MCF 10A (cell line): ENCODE data around the gene CDRT4. TPM values are rescaled to one million over a fixed set of nuclear protein-coding genes. Genes with fewer than 3 reads are reported as not detected.

Experiments used
- BruUV-seq: library from RNA; stranded (reverse); fragments of 400-500 nt; replicated peaks from 2 replicates; lab custom pipeline; 2021; lab: Mats Ljungman, UMichigan
- CTCF ChIA-PET: fragments of 300-600 bp; sonication (Branson Sonifier 250); formaldehyde crosslinking; extraction: SDS; loops from one replicate; lab custom pipeline; 2021; ENCODE audit warnings: antibody characterized with exemption, inconsistent platforms; lab: Yijun Ruan, JAX
- POLR2A ChIA-PET: fragments of 300-600, 350-650 bp; sonication (Branson Sonifier 250); formaldehyde crosslinking; extraction: SDS; loops from one replicate; lab custom pipeline; 2020; ENCODE audit warnings: antibody characterized with exemption, inconsistent platforms; lab: Yijun Ruan, JAX
- DNase-seq: peaks from one replicate; pipeline ENCODE4 v3.0.0-alpha.2; 2018; ENCODE audit not compliant: unreplicated experiment
- H3K27ac Mint-ChIP-seq: one replicate; pipeline ENCODE4 v1.8.0; 2022; ENCODE audit warnings: mild to moderate bottlenecking, low read depth, mixed read lengths; ENCODE audit not compliant: unreplicated experiment
- H3K27me3 Mint-ChIP-seq: one replicate; pipeline ENCODE4 v1.8.0; 2022; ENCODE audit warnings: mixed read lengths; ENCODE audit not compliant: insufficient read depth, unreplicated experiment
- H3K36me3 Mint-ChIP-seq: one replicate; pipeline ENCODE4 v1.8.0; 2022; ENCODE audit warnings: mild to moderate bottlenecking, moderate library complexity, mixed read lengths; ENCODE audit not compliant: insufficient read depth, unreplicated experiment
- H3K4me1 Mint-ChIP-seq: one replicate; pipeline ENCODE4 v1.8.0; 2022; ENCODE audit warnings: mixed read lengths; ENCODE audit not compliant: insufficient read depth, unreplicated experiment
- H3K4me3 Mint-ChIP-seq: one replicate; pipeline ENCODE4 v1.8.0; 2022; ENCODE audit warnings: mild to moderate bottlenecking, moderate library complexity, mixed read lengths; ENCODE audit not compliant: unreplicated experiment
- H3K9me3 Mint-ChIP-seq: one replicate; pipeline ENCODE4 v1.8.0; 2022; ENCODE audit warnings: mixed read lengths; ENCODE audit not compliant: unreplicated experiment
- CTCF ChIP-seq: fragments of 200-600 bp; IDR thresholded peaks from one replicate; pipeline ENCODE4 v1.8.0; 2022; ENCODE audit warnings: antibody characterized with exemption, mild to moderate bottlenecking; ENCODE audit not compliant: unreplicated experiment
- intact Hi-C: fragments of 100-400 bp; cut with micrococcal nuclease; formaldehyde crosslinking; loops from 2 replicates; pipeline ENCODE4 v1.14.1; 2022
- total RNA-seq: library from RNA; stranded (reverse); gene quantifications from 2 replicates; pipeline ENCODE4 v1.2.3, GENCODE V29; 2022

CDRT4 gene
- total RNA-seq, 1 experiment from 2014 or later = 11.3 TPM

- no peak for TF ChIP-seq CTCF
- Mint-ChIP-seq H3K27me3 (no peaks in the 10 kb centered on the region), H3K27ac (no peak overlapping the region), H3K9me3 (no peaks in the 10 kb centered on the region), H3K4me1 (peaks cover 6% of the 10 kb centered on the region), H3K4me3 (no peak overlapping the region), H3K36me3 (peaks cover 6% of the 10 kb centered on the region)
- intact Hi-C loops = no loop called here
- POLR2A ChIA-PET = no interaction called here
- BruUV-seq = no TSS peak
- CTCF ChIA-PET = no interaction called here
- DNase-seq = no peak
Measured at GRCh38 chr17:15483431-15483830, 16.0 kb upstream of the CDRT4 start.

- BruUV-seq = no TSS peak
- Mint-ChIP-seq H3K4me3 (no peak overlapping the region), H3K27me3 (no peaks in the 10 kb centered on the region), H3K4me1 (peaks cover 6% of the 10 kb centered on the region), H3K27ac (no peak overlapping the region), H3K9me3 (no peaks in the 10 kb centered on the region), H3K36me3 (peaks cover 6% of the 10 kb centered on the region)
- no peak for TF ChIP-seq CTCF
- ChIA-PET POLR2A (no interaction called here), CTCF (interaction anchor here (0.9 kb wide), 1 partner anchor 224 kb away, joined by 3 read pairs; no protein-coding TSS in a partner anchor)
- DNase-seq = no peak
- intact Hi-C loops = no loop called here
Measured at GRCh38 chr17:15482476-15482875, 15.1 kb upstream of the CDRT4 start.

GRCh38 chr17:15481481-15481880, 14.1 kb upstream of the CDRT4 start:
- ChIA-PET CTCF (interaction anchor here (2.1 kb wide), 1 partner anchor 22 kb away, joined by 14 read pairs; no protein-coding TSS in a partner anchor), POLR2A (no interaction called here)
- no peaks in the 10 kb centered on the region for H3K27me3 Mint-ChIP-seq
- no peaks in the 10 kb centered on the region for H3K9me3 Mint-ChIP-seq
- intact Hi-C loops = no loop called here
- no peak overlapping the region for H3K4me3 Mint-ChIP-seq
- H3K36me3 Mint-ChIP-seq = peaks cover 6% of the 10 kb centered on the region
- H3K27ac Mint-ChIP-seq = no peak overlapping the region
- peaks cover 6% of the 10 kb centered on the region for H3K4me1 Mint-ChIP-seq
- TF ChIP-seq CTCF = no peak
- BruUV-seq = no TSS peak
- DNase-seq = no peak

GRCh38 chr17:15480204-15480603, 12.8 kb upstream of the CDRT4 start:
- no peak for TF ChIP-seq CTCF
- intact Hi-C loops = no loop called here
- no peaks in the 10 kb centered on the region for H3K27me3 Mint-ChIP-seq
- ChIA-PET POLR2A (interaction anchor here (0.6 kb wide), 1 partner anchor 17 kb away, joined by 3 read pairs; no protein-coding TSS in a partner anchor), CTCF (interaction anchor here (0.6 to 2.1 kb wide), 2 partner anchors 23 to 218 kb away, joined by 4 to 14 read pairs; no protein-coding TSS in a partner anchor)
- BruUV-seq = no TSS peak
- peaks cover 16% of the 10 kb centered on the region for H3K4me1 Mint-ChIP-seq
- peaks cover 5% of the 10 kb centered on the region for H3K36me3 Mint-ChIP-seq
- H3K9me3 Mint-ChIP-seq = no peaks in the 10 kb centered on the region
- no peak overlapping the region for H3K27ac Mint-ChIP-seq
- DNase-seq = peak; percentile 26
- H3K4me3 Mint-ChIP-seq = no peak overlapping the region
